ENCODE data around the gene SIM2. TPM values are rescaled to one million over a fixed set of nuclear protein-coding genes. Genes with fewer than 3 reads are reported as not detected.
"Not testable (repeated sequence)": the region's sequence is repeated elsewhere in the genome, so short reads cannot be mapped to it uniquely, and the experiment has no call there.

SIM2 gene, protein sequence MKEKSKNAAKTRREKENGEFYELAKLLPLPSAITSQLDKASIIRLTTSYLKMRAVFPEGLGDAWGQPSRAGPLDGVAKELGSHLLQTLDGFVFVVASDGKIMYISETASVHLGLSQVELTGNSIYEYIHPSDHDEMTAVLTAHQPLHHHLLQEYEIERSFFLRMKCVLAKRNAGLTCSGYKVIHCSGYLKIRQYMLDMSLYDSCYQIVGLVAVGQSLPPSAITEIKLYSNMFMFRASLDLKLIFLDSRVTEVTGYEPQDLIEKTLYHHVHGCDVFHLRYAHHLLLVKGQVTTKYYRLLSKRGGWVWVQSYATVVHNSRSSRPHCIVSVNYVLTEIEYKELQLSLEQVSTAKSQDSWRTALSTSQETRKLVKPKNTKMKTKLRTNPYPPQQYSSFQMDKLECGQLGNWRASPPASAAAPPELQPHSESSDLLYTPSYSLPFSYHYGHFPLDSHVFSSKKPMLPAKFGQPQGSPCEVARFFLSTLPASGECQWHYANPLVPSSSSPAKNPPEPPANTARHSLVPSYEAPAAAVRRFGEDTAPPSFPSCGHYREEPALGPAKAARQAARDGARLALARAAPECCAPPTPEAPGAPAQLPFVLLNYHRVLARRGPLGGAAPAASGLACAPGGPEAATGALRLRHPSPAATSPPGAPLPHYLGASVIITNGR
- polyA plus RNA-seq (2012; ENCODE audit: insufficient read depth, insufficient read length), result 0.26 TPM

GRCh38 chr21:36698981-36699545 lies at the start of gene SIM2:
TSS of gene SIM2 (plus strand) at chr21:36699115. CDS start at chr21:36699747, 632 bp downstream.
- H3K4me3 ChIP-seq (ENCODE audit: low read length), result no peak within 1 kb of the TSS
- no peak for DNase-seq (ENCODE audit: low read depth, low spot score)

- DNase-seq (ENCODE audit: low read depth, low spot score), result no peak
- no peak overlapping the region for H3K4me3 ChIP-seq (ENCODE audit: low read length)
These were observed 44.6 kb upstream of the SIM2 start for GRCh38 chr21:36654324-36654723.

- no peak overlapping the region for H3K4me3 ChIP-seq (ENCODE audit: low read length)
- no peak for DNase-seq (ENCODE audit: low read depth, low spot score)
These were observed 44.1 kb upstream of the SIM2 start for GRCh38 chr21:36654796-36655325.

- DNase-seq (ENCODE audit: low read depth, low spot score), result no peak
- no peak overlapping the region for H3K4me3 ChIP-seq (ENCODE audit: low read length)
These were observed 42.8 kb upstream of the SIM2 start for GRCh38 chr21:36656138-36656537.

- not testable (repeated sequence) for DNase-seq (ENCODE audit: low read depth, low spot score); H3K4me3 ChIP-seq (ENCODE audit: low read length)
These were observed 41.6 kb upstream of the SIM2 start for GRCh38 chr21:36657290-36657689.

GRCh38 chr21:36657999-36658398 lies 40.9 kb upstream of the SIM2 start:
- no peak overlapping the region for H3K4me3 ChIP-seq (ENCODE audit: low read length)
- DNase-seq (ENCODE audit: low read depth, low spot score), result no peak

DNA sequence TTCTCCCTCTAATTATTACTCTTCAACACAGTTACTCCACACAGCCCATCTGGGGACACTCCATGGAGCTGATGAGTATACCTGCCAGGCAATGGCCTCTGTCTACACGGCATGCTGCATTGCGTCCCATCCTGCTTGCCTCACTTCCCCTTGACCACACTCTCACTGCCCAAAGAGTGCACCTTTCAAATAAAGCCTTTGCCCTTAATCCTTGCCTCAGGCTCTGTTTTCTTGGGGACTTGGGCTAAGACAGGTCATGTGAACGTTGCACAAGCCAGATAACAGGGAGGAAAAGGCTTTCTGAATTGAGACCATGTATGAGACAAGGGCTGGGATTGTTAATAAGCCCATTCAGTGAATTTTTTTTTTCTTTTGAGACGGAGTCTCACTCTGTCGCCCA lies 40.0 kb upstream of the SIM2 start:
- no peak for DNase-seq (ENCODE audit: low read depth, low spot score)
- no peak overlapping the region for H3K4me3 ChIP-seq (ENCODE audit: low read length)

- H3K4me3 ChIP-seq (ENCODE audit: low read length), result no peak overlapping the region
- DNase-seq (ENCODE audit: low read depth, low spot score), result no peak
These were observed 37.2 kb upstream of the SIM2 start for GRCh38 chr21:36661511-36662309.

GRCh38 chr21:36663033-36663855 lies 35.7 kb upstream of the SIM2 start:
- H3K4me3 ChIP-seq (ENCODE audit: low read length), result no peak overlapping the region
- DNase-seq (ENCODE audit: low read depth, low spot score), result no peak

DNA sequence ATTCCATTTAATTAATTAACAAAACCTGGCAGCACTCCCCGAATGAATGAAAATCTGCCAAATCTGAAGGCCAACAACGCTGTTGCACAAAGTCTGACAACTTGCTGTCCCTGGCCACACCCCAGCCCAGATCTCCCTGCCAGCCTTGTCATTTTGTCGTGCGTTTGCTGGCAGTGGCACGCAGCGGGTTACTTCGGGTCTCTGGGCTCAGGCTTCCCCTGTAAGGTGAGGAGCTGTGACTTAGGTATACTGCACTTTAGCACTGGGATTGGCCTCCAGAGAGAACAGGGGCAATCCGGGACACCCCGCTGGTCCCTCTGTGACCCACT lies 34.3 kb upstream of the SIM2 start:
- no peak overlapping the region for H3K4me3 ChIP-seq (ENCODE audit: low read length)
- DNase-seq (ENCODE audit: low read depth, low spot score), result no peak

DNA sequence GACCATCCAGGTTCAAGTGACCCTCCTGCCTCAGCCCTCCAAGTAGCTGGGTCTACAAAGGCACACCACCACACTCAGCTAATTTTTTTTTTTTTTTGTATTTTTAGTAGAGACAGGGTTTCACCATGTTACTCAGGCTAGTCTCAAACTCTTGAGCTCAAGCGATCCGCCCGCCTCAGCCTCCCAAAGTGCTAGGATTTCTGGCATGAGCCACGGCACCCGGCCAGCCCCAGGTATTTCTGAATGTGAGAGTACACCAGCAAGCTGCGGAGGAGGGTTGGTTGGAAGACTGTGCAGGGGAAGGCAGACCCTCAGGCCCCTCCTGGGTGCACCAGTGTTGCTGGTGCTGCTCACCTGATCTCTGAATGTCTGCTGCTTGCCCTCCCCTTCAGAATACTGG lies 33.1 kb upstream of the SIM2 start:
- H3K4me3 ChIP-seq (ENCODE audit: low read length), result no peak overlapping the region
- no peak for DNase-seq (ENCODE audit: low read depth, low spot score)

DNA sequence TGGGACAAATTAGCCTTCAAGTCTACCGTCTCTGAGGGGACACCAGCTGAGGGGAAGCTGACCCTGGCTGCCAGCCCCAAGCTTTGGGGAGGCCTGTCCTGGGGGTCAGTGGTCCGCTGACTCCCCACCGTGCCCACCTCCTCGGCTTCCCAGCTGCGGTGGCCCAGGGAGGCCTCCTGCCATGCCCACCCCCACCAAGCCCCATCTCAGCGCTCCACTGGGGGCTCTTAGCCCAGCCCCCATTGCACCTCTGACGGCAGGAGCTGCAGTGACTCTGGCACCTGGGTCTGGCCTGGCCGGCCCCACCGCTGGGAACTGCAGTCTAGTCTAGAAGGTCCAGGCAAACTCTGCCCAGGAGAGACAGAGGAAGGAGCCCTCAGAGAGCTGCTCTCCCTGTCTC lies 30.2 kb upstream of the SIM2 start:
- DNase-seq (ENCODE audit: low read depth, low spot score), result no peak
- no peak overlapping the region for H3K4me3 ChIP-seq (ENCODE audit: low read length)

- H3K4me3 ChIP-seq (ENCODE audit: low read length), result no peak overlapping the region
- no peak for DNase-seq (ENCODE audit: low read depth, low spot score)
These were observed 27.1 kb upstream of the SIM2 start for GRCh38 chr21:36671836-36672235.

DNA sequence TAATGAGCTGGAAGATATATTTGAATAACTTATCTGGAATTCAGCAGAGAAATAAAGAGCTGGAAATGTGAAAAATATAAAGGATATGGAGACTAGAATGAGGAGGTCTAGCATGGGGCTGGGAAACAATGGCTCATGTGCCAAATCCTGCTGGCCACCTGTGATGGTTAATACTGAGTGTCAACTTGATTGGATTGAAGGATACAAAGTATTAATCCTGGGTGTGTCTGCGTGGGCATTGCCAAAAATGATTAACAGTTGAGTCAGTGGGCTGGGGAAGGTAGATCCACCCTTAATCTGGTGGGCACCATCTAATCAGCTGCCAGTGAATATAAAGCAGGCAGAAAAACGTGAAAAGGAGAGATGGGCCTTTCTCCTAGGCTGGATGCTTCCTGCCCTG lies 26.6 kb upstream of the SIM2 start:
- H3K4me3 ChIP-seq (ENCODE audit: low read length); DNase-seq (ENCODE audit: low read depth, low spot score): not testable (repeated sequence)

DNA sequence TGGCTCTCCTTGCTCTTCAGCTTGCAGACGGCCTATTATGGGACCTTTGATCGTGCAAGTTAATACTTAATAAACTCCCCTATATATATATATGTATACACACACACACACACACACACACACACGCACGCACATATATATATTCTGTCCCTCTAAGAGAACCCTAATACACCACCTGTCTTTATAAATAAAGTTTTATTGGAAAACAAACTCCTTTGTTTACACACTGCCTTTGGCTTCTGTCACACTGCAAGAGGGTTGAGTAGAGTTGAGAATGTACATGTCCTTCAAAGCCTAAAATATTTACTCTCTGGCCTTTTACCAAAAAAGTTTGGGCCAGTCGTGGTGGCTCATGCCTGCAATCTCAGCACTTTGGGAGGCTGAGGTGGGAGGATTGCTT lies 26.2 kb upstream of the SIM2 start:
- DNase-seq (ENCODE audit: low read depth, low spot score), result no peak
- H3K4me3 ChIP-seq (ENCODE audit: low read length), result no peak overlapping the region

- H3K4me3 ChIP-seq (ENCODE audit: low read length), result no peak overlapping the region
- no peak for DNase-seq (ENCODE audit: low read depth, low spot score)
These were observed 22.6 kb upstream of the SIM2 start for GRCh38 chr21:36676039-36676950.

GRCh38 chr21:36677443-36677842 lies 21.5 kb upstream of the SIM2 start:
- no peak for DNase-seq (ENCODE audit: low read depth, low spot score)
- no peak overlapping the region for H3K4me3 ChIP-seq (ENCODE audit: low read length)

GRCh38 chr21:36678538-36678937 lies 20.4 kb upstream of the SIM2 start:
- no peak for DNase-seq (ENCODE audit: low read depth, low spot score)
- H3K4me3 ChIP-seq (ENCODE audit: low read length), result no peak overlapping the region

Measured in Jurkat, Clone E6-1 (cell line).